Glomerular visceral epithelial cell (primary cell): ENCODE measurements around the gene NXF1.
"Not testable (repeated sequence)": the region's sequence is repeated elsewhere in the genome, so short reads cannot be mapped to it uniquely, and the experiment has no call there.

ENCODE experiments used
- DNase-seq: peaks from one replicate; pipeline ENCODE4 v3.0.0-alpha.2; 2016; ENCODE audit errors: extremely low spot score

The NXF1 gene

DNA sequence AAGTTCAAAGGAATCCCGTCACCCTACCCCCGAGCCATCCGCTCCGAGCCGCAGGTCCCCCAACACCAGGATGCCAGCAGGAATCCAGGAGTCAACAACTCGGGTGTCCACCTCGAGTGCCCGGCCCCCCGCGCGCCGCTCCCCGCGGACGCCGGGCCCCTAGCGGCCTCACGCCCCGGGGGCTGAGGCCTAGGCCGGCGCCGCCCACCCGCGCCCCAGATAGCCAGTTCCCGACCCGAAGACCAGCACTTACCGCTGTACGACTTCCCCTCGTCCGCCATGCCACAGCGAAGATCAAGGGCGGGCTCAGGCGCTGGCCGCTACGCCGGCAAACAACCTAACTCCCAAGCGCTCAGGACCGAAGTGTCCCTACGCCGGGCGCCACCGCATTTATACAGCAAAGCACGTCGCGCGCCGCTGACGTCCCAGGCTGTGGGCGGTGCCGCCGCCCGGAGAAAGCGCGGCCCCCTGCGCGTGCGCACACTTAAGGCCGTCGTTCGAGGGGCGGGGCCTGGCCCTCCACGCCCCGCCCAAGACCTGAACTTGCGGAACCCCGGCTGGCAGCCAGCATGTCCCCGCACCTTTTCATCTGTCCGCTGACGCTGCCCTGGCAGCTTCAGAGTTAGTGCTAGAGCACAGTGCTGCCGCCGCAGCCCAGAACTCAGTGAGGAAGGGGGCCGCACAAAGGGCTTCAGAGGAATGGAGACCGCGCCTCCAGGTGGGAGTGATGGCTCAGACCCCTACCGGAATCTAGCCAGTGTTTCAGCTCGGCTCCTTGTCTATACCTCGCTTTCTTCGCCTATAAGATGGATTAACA lies at the start of gene NXF1:
TSS of gene NXF1 (minus strand) at position 365 of the 817 bp plus-strand sequence. CDS start at position 281, 84 bp downstream.
- DNase-seq, result peak; percentile 97

- DNase-seq, result no peak
These were observed 49.0 kb upstream of the NXF1 start for GRCh38 chr11:62854013-62854824.

GRCh38 chr11:62853279-62853965 lies 48.2 kb upstream of the NXF1 start:
- no peak for DNase-seq

GRCh38 chr11:62852523-62853188 lies 47.4 kb upstream of the NXF1 start:
- no peak for DNase-seq

DNA sequence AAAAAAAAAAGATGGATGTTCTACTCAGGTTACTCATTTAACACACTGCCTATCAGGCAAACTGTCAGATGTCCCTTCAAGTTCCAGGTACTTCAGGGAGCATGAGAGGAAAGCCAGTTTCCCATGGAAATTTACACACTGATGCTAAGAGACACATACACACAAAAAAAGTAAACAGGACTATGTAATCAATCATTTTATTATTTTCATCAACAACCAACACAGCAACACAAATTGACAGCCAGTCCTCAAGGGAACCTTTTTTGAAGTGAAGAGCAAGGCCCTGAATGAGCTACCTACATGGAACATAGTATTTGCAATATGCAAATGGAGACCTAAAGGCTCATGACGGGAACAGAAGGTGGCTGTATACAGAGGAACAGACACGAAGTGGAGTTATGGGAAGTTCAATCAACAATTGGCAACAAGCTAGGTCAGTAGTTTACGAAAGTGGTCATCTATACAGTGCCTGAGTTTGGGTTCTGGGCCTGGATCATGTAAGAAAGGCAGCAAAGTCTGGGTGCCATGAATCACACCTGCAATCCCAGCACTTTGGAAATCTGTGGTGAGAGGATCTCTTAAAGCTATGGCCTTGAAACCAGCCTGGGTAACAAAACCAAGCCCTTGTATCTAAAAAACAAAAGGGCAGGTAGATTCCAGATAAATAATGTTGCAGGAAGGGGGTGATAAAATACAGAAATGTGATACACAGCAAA lies 46.7 kb upstream of the NXF1 start:
- DNase-seq, result no peak

GRCh38 chr11:62850911-62851806 lies 45.9 kb upstream of the NXF1 start:
- peak; percentile 39 for DNase-seq

GRCh38 chr11:62847767-62848314 lies 42.6 kb upstream of the NXF1 start:
- DNase-seq, result no peak

GRCh38 chr11:62846177-62846576 lies 40.9 kb upstream of the NXF1 start:
- no peak for DNase-seq

GRCh38 chr11:62844154-62844553 lies 38.9 kb upstream of the NXF1 start:
- DNase-seq, result no peak

GRCh38 chr11:62843466-62843865 lies 38.2 kb upstream of the NXF1 start:
- no peak for DNase-seq

DNA sequence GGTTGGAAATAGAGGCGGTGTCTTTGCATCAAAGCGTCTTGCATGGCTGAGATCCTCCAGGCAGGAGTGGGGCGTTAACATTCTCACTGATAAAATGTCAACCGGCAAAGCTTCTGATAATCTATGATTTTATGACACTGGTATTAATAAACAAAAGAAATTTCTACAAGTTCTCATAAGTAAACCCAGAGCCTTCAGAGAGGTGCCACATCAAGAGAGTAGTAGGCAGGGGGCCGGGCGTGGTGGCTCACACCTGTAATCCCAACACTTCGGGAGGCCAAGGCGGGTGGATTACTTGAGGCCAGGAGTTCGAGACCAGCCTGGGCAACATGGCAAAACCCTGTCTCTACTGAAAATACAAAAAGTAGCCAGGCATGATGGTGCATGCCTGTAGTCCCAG lies 37.7 kb upstream of the NXF1 start:
- DNase-seq, result not testable (repeated sequence)

DNA sequence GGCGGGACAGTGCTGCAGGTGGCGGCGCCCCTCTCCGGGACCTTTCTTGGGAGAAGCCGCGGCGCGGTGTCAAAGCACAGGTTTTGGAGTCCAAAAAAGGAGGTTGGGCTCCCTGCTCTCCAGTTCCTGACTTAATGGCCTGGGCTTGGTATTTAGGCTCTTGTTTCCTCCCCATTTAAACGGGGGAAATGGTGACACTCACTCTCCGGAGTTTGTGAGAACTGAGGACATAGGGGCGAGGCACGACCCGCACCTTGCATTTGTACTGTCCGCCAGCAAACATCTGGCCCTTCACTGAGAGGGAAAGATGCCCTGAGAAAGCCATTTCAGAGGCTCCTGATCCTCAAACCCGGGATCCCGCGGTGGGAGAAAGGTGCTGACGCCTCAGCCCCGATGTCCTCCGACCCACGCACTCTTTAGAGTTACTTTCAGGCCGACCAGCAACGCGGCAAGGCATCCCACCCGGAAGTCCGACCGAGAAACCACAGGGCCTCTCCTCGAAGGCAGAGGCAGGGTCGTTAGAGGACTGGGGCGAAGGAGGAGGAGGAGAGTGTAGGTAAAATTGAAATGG lies 37.0 kb upstream of the NXF1 start:
- no peak for DNase-seq

DNA sequence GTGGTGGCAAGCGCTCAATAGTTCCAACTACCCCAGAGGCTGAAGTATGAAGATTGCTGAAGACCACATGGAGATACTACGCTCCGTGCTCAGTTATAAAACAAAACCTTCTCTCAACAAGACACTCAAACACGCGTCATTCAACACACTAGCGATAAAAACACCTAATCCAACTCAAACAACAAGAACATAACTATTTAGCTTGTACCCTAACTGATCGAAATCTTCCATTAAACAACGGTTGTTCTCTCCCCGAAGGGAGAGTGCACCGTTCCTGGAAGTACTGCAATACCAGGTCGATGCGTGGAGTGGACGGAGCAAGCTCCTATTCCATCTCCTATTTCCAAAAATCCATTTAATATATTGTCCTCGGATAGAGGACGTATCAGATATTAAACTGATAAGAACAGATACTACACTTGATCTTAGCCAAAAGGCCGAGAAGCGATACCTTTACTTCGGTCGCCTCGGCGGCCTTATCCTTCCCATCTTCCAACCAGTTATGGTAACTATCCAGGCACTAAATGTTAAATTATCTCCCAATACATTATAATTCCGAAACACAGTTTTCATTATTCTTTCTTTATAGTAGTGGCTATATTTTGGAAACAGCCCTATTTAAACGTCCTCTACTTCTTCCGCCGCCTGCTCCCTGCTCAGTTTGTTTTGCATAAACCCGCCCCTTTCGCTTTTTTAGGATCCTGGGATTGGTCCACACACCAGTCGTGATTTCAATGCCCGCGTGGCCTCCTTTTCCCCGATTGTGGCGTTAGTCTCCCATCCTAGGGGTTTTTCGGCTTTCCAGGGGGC lies 36.3 kb upstream of the NXF1 start:
- peak; percentile 99 for DNase-seq

DNA sequence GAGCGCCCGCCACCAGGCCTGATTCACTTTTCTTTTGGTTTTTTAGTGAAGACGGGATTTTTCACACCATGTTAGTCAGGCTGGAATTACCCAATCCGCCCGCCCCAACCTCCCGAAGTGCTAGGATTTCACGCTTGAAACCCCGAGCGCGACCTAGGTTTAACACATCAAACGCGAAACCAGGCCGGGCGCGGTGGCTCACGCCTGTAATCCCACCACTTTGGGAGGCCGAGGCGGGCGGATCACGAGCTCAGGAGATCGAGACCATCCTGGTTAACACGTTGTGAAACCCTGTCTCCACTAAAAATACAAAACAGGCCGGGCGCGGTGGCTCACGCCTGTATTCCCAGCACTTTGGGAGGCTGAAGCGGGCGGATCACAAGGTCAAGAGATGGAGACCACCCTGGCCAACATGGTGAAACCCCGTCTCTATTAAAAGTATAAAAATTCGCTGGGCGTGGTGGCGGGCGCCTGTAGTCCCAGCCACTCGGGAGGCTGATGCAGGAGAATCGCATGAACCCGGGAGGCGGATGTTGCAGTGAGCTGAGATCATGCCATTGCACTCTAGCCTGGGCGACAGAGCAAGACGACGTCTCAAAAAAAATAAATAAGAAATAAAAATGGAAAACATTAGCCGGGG lies 35.6 kb upstream of the NXF1 start:
- peak; percentile 76 for DNase-seq

DNA sequence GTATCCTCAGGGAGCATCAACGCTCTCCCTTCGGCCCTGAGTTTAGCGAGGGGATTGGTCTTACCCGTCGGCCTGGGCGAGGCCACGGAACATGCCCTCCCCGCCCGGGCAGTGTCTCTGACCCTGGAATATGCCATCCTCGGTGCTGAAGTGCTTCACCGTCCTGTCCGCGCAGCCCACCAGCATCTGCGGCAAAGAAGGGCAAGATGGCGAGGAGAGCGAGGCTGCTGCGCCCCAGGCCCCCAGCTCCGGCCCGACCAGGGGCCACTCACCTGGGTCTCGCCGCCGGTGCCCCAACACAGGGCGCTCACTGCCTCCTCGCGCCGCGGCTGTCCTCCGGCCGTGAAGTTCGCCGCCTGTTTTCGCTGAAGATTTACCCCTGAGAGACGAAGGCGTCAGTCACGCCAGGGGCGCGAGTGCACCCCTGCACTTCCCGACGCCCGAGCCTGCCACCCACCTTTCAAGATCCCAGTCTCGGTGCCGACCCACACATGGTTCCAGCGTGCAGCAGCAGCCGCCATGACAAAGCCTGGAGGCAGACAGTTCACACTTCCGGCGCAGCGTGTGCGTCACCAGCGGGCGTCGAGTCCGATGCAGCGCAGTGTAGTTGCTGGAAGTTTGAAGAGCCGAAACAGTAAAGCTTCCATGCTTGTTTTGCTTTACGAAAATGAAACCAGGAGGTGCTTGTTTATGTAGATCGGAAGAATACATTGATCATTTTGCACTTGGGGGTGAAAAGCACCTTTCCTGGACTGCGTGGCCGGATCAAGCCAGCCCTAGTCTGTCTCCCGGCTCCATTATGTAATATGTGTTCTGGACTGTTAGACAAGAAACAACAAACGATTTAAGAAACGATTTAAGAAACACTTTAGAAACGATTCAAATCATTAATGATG lies 34.1 kb upstream of the NXF1 start, which contains the start of gene WDR74:
TSS of gene WDR74 (minus strand) at position 541 of the 896 bp plus-strand sequence. CDS start at position 521, 20 bp downstream.
- peak; percentile 84 for DNase-seq

DNA sequence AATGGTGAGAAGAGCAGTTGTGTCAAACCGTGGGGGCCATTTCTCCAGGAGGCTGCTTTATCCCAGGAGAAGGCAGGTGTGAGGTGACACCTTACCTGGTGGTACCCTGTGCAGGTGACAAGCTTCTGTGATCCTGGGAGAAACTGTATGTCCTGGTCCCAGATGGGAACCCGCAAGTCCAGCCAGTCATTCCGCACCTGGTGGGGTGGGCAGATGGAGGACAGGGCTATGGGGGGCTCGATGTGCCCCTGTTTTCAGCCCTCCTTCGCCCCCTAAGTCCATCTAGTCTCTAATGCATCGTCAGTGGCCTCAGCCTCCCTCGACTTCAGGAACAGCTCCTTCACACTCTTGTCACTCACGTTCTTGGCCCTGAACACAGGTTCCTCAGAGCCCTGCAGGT lies 30.1 kb upstream of the NXF1 start:
- no peak for DNase-seq
